Transverse colon (tissue), 4 donors: ENCODE measurements around the gene PBX1. TPM values are rescaled to one million over a fixed set of nuclear protein-coding genes. Genes with fewer than 3 reads are reported as not detected.

Source experiments
- DNase-seq: peaks from one replicate; pipeline ENCODE4 v3.0.0-alpha.2; 2019
- H3K27ac ChIP-seq, 4 donors: fragments of 200-600 bp; sonication (generic); 2 replicates each; pipeline ENCODE4 v1.5.1; 2016 to 2018; ENCODE audit warnings: inconsistent platforms in 4 of 4
- H3K27me3 ChIP-seq: fragments of 200-600 bp; sonication (generic); 2 replicates; pipeline ENCODE4 v1.5.1; 2017; ENCODE audit warnings: inconsistent platforms
- H3K36me3 ChIP-seq, 4 donors: fragments of 200-600 bp; sonication (generic); 2 replicates each; pipeline ENCODE4 v1.5.1; 2017 to 2019; ENCODE audit warnings: inconsistent platforms in 4 of 4
- H3K4me1 ChIP-seq, 4 donors: fragments of 200-600 bp; sonication (generic); 2 replicates each; pipeline ENCODE4 v1.5.1; 2017 to 2020; ENCODE audit warnings: inconsistent platforms in 4 of 4
- H3K4me3 ChIP-seq, 4 donors: fragments of 200-600 bp; sonication (generic); 1 replicate in 1 of 4; 2 replicates in 3 of 4; pipeline versions ENCODE4 v1.5.1 to v1.6.1; 2017 to 2019; ENCODE audit warnings: inconsistent platforms in 4 of 4
- H3K9me3 ChIP-seq, 2 donors: fragments of 200-600 bp; sonication (generic); 2 replicates each; pipeline ENCODE4 v1.5.1; 2017 to 2019; ENCODE audit warnings: inconsistent platforms in 2 of 2
- EP300 ChIP-seq: sonication (generic); formaldehyde crosslinking; IDR thresholded peaks from one replicate; pipeline ENCODE4 v1.6.1; 2017; ENCODE audit warnings: antibody characterized with exemption, low read depth
- POLR2A ChIP-seq: fragments of 450-650 bp; IDR thresholded peaks from one replicate; pipeline ENCODE4 v1.6.1; 2016; ENCODE audit warnings: antibody characterized with exemption, mild to moderate bottlenecking, moderate library complexity
- POLR2AphosphoS5 ChIP-seq, 3 donors: sonication (generic); formaldehyde crosslinking; IDR thresholded peaks; one replicate each; pipeline ENCODE4 v1.6.1; 2016; ENCODE audit warnings: antibody characterized with exemption in 3 of 3
- WGBS, 2 donors: methylation state at CpG; one replicate each; pipeline ENCODE4 v1.1.5; 2018; ENCODE audit warnings: low coverage in 1 of 2; 5-methylcytosine and 5-hydroxymethylcytosine counted together
- in situ Hi-C, 4 donors: fragments of 200-750 bp; cut with MboI; loops; one replicate each; pipeline versions ENCODE4 v1.15.0 to v1.15.1; 2017; ENCODE audit warnings: low sequenced_read_pairs in 3 of 4, low pct_ligation_motif_present in 1 of 4, low pct_unique_long_range_greater_than_20kb in 1 of 4
- intact Hi-C: fragments of 100-400 bp; cut with DNase I; formaldehyde crosslinking; loops from one replicate; pipeline ENCODE4 v1.15.1; 2023; ENCODE audit warnings: low total_unique reads
- total RNA-seq, 4 donors: library from RNA; depleted of rRNA; stranded (reverse); fragments of >200 nt; gene quantifications; one replicate each; pipeline ENCODE4 v1.1.0, GENCODE V29; 2016
- TF ChIP-seq, protein P1 (sequence below), 5 experiments: fragments of 200-600 bp in 3 of 5; fragments of 450-650 bp in 2 of 5; sonication (generic) in 3 of 5; IDR thresholded peaks; 1 replicate in 2 of 5; 2 replicates in 3 of 5; pipeline ENCODE4 v1.5.1; 2016 to 2017; ENCODE audit warnings: antibody characterized with exemption in 5 of 5, inconsistent platforms in 3 of 5, mild to moderate bottlenecking in 2 of 5, moderate library complexity in 1 of 5

Gene PBX1
- total RNA-seq, 4 donors from 2014 or later, result 46.8 to 77.2 (median 50.7) TPM

DNA sequence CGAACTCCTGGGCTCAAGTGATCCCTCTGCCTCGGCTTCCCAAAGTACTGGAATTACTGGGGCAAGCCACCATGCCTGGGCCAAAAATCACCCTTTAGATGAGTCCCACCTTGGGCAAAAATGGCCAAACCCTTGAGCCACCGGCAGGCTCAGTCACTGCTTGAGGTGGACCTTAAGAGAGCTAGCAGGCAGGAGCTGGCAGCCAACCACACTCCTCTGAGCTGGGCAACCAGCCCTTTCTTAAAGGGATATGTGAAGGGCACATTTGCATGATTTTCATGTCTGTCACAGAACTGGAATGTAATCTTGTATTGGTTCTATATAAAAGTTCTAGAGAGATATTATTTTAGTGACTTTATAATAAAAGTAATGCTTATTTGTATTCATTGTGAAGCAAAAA lies 316.5 kb downstream of the PBX1 start:
- WGBS, 2 donors, result 87 to 94% methylated on average over 2 to 3 of the region's 3 CpGs
- intact Hi-C loops, result no loop called here
- in situ Hi-C loops, result no loop called here

DNA sequence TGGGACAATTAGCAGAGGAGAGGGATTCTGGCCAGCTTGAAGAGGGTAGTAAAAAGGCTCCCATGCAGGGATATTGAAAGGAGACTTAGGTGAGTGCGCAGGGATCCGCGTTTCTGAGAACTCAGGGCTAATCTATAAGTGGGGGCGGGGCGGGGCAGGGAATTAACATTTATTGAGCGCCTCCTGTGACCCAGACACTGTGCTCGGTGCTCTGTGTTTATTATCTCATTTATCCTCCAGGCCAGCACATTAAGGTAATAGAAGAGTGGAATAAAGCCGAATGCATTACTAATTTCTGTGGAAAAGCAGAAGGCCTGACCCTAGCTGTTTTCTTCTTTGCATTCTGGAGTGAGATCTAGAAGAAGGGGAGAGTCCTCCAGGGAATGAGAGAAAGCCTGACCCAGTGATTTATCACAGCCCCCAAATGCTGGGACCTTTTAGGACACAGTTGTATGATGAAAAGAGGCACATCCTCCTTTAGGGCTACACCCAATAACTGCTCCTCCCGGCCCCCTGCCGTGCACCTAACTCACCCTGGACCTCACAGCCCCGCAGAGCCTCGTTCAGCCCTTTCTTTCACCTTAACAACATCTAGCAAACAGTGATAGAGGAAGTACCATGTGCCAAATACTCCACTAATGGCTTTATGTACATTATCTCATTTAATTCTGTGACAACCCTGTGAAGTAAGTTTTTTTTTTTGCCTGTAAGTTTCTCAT lies 317.6 kb downstream of the PBX1 start:
- Histone ChIP-seq H3K27me3 (no peaks in the 10 kb centered on the region), H3K4me1 (no peaks in the 10 kb centered on the region), H3K36me3 (no peaks in the 10 kb centered on the region), H3K27ac (no peak overlapping the region), H3K9me3 (no peaks in the 10 kb centered on the region), H3K4me3 (no peak overlapping the region)
- in situ Hi-C loops, result no loop called here
- WGBS, 2 donors, result 60 to 81% methylated on average over 4 to 12 of the region's 12 CpGs
- DNase-seq, result no peak
- no peak for TF ChIP-seq EP300
- no peak for TF ChIP-seq POLR2A
- intact Hi-C loops, result no loop called here

More for the DNA sequence above, 316.5 kb downstream of the PBX1 start:
- Histone ChIP-seq H3K4me1 (no peaks in the 10 kb centered on the region), H3K9me3 (no peaks in the 10 kb centered on the region), H3K4me3 (no peak overlapping the region), H3K27me3 (no peaks in the 10 kb centered on the region), H3K27ac (no peak overlapping the region), H3K36me3 (no peaks in the 10 kb centered on the region)
- no peak for DNase-seq
- TF ChIP-seq POLR2AphosphoS5 (IDR thresholded peaks at IDR 0.05) (no peak), POLR2A (no peak), EP300 (no peak)
- TF ChIP-seq, protein P1, sequence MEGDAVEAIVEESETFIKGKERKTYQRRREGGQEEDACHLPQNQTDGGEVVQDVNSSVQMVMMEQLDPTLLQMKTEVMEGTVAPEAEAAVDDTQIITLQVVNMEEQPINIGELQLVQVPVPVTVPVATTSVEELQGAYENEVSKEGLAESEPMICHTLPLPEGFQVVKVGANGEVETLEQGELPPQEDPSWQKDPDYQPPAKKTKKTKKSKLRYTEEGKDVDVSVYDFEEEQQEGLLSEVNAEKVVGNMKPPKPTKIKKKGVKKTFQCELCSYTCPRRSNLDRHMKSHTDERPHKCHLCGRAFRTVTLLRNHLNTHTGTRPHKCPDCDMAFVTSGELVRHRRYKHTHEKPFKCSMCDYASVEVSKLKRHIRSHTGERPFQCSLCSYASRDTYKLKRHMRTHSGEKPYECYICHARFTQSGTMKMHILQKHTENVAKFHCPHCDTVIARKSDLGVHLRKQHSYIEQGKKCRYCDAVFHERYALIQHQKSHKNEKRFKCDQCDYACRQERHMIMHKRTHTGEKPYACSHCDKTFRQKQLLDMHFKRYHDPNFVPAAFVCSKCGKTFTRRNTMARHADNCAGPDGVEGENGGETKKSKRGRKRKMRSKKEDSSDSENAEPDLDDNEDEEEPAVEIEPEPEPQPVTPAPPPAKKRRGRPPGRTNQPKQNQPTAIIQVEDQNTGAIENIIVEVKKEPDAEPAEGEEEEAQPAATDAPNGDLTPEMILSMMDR (IDR thresholded peaks at IDR 0.05), result no peak

DNA sequence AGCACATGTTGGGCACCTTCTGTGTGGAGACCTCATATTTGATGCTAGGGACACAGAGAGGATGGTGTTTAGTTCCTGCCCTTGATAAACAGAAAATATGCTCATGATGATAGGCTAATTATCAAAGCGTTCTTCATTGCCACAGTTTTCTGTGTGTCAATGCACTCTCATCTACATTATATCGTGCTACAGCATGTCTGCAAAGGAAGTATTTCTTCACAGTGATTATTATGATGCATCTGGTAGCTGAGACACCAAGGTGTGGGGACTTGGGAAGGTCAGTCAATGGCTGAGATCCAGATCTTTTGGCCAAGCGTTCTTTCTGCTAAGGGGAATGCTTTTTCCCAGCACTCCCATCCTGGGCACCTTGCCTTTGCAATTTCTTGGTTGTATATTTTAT lies 321.2 kb downstream of the PBX1 start:
- WGBS, 2 donors, result 67 to 78% methylated on average over 1 to 3 of the region's 3 CpGs
- intact Hi-C loops, result no loop called here

DNA sequence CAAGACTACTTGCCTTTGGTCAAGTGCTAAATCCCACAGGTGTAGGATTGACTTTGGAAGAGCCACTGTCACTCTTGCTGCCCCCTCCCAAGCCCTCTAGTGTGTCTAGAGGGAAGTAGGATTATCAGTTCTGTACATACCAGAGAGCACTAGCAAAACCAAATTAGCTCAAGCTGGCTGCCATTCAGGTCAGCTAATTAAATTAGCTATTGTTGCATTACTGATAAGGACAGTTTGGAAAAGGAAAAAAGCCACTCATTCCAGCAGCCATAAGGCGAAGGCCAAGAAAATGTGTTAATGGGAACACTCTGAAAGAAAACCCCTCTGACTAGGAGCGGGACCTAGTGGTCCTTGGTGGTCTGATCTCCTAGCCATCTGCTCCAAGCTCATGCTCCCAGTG lies 321.7 kb downstream of the PBX1 start:
- Histone ChIP-seq H3K4me3 (no peak overlapping the region), H3K9me3 (no peaks in the 10 kb centered on the region), H3K36me3 (no peaks in the 10 kb centered on the region), H3K27me3 (no peaks in the 10 kb centered on the region), H3K27ac (no peak overlapping the region), H3K4me1 (no peaks in the 10 kb centered on the region)
- DNase-seq, result no peak
- intact Hi-C loops (no loop called here), in situ Hi-C loops (no loop called here)
- 92 to 94% methylated on average over 2 of the region's 2 CpGs for WGBS, 2 donors
- TF ChIP-seq, protein P1 (IDR thresholded peaks at IDR 0.05), result no peak
- TF ChIP-seq EP300, result no peak
- no peak for TF ChIP-seq POLR2AphosphoS5 (IDR thresholded peaks at IDR 0.05)
- no peak for TF ChIP-seq POLR2A

More for the DNA sequence above, 321.2 kb downstream of the PBX1 start:
- Histone ChIP-seq H3K4me1 (no peaks in the 10 kb centered on the region), H3K9me3 (no peaks in the 10 kb centered on the region), H3K4me3 (no peak overlapping the region), H3K27me3 (no peaks in the 10 kb centered on the region), H3K36me3 (no peaks in the 10 kb centered on the region), H3K27ac (no peak overlapping the region)
- TF ChIP-seq EP300 (no peak), POLR2A (no peak), POLR2AphosphoS5 (IDR thresholded peaks at IDR 0.05) (no peak)
- TF ChIP-seq, protein P1 (IDR thresholded peaks at IDR 0.05), result no peak
- DNase-seq, result no peak
- in situ Hi-C loops, result no loop called here
